ENCODE data around the gene TMEM178B.

DNA sequence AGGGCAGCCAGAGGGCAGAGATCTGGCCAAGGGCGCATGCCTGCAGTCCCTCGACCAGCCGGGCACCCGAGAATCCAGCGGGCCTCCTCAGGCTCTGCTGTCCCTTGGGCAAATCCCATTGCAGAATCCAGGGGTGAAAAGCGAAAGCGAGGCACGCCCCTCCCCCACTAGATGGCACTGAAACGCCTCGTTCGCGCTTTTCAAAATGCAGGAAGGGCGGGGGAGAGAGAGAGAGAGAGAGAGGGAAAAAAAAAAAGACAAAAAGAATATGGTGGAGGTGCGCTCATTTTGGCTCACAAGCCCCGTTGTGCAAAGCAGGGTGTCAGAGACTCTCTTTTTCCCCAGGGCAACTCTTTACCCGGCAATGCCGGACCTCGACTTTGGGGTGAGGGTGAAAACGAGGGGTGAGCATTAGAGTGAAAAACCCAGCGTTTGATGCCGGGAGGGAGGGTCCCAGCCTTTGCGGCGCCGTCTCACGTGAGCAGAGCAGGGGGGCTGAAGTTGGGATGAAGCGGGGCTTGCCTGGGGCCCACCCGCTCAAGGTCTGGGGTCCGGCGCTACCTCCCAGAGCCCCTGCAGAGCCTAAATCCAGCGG lies 2.5 kb upstream of the TMEM178B start:
- TF ChIP-seq EZH2 (IDR thresholded peaks at IDR 0.05; ENCODE audit: borderline replicate concordance, low read length) = no peak
- TF ChIP-seq, protein P1, sequence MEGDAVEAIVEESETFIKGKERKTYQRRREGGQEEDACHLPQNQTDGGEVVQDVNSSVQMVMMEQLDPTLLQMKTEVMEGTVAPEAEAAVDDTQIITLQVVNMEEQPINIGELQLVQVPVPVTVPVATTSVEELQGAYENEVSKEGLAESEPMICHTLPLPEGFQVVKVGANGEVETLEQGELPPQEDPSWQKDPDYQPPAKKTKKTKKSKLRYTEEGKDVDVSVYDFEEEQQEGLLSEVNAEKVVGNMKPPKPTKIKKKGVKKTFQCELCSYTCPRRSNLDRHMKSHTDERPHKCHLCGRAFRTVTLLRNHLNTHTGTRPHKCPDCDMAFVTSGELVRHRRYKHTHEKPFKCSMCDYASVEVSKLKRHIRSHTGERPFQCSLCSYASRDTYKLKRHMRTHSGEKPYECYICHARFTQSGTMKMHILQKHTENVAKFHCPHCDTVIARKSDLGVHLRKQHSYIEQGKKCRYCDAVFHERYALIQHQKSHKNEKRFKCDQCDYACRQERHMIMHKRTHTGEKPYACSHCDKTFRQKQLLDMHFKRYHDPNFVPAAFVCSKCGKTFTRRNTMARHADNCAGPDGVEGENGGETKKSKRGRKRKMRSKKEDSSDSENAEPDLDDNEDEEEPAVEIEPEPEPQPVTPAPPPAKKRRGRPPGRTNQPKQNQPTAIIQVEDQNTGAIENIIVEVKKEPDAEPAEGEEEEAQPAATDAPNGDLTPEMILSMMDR (conservative IDR thresholded peaks at IDR 0.05 in 1 of 2, IDR thresholded peaks at IDR 0.05 in 1 of 2; ENCODE audit: extremely low read depth in 1 of 2, insufficient read depth in 1 of 2, low read depth in 1 of 2, low read length in 2 of 2) = peak in 1 of 2 donors; percentile 38
